Measurements from ENCODE around the gene IFITM1.
A peak's percentile ranks its signal among the peaks of the same experiment; 100 is the strongest.
"Not testable (repeated sequence)": the region's sequence is repeated elsewhere in the genome, so short reads cannot be mapped to it uniquely, and the experiment has no call there.

IFITM1 gene

GRCh38 chr11:328012-328411 lies 14.2 kb downstream of the IFITM1 start:
- Histone ChIP-seq H3K27ac (ENCODE audit: low read length) (no peak overlapping the region), H3K4me3 (ENCODE audit: low read depth in 1 of 2, low read length in 2 of 2) (no peak overlapping the region), H3K27me3 (ENCODE audit: low read depth, low read length) (no peaks in the 10 kb centered on the region), H3K4me1 (ENCODE audit: control insufficient read depth in 1 of 2, insufficient read depth in 2 of 2, low read length in 2 of 2) (peaks cover 19 to 21% of the 10 kb centered on the region in 2 donors), H3K36me3 (ENCODE audit: control insufficient read depth in 1 of 2, insufficient read depth in 2 of 2, low read length in 2 of 2) (no peaks in the 10 kb centered on the region), H3K9me3 (ENCODE audit: control insufficient read depth in 1 of 2, low read length in 2 of 2) (no peaks in the 10 kb centered on the region)

- peaks cover 19 to 21% of the 10 kb centered on the region in 2 donors for H3K4me1 ChIP-seq (ENCODE audit: control insufficient read depth in 1 of 2, insufficient read depth in 2 of 2, low read length in 2 of 2)
- not testable (repeated sequence) for H3K36me3 ChIP-seq (ENCODE audit: control insufficient read depth in 1 of 2, insufficient read depth in 2 of 2, low read length in 2 of 2); H3K4me3 ChIP-seq (ENCODE audit: low read depth in 1 of 2, low read length in 2 of 2); H3K9me3 ChIP-seq (ENCODE audit: control insufficient read depth in 1 of 2, low read length in 2 of 2); H3K27me3 ChIP-seq (ENCODE audit: low read depth, low read length); H3K27ac ChIP-seq (ENCODE audit: low read length)
These were observed 14.8 kb downstream of the IFITM1 start for GRCh38 chr11:328516-329100.

DNA sequence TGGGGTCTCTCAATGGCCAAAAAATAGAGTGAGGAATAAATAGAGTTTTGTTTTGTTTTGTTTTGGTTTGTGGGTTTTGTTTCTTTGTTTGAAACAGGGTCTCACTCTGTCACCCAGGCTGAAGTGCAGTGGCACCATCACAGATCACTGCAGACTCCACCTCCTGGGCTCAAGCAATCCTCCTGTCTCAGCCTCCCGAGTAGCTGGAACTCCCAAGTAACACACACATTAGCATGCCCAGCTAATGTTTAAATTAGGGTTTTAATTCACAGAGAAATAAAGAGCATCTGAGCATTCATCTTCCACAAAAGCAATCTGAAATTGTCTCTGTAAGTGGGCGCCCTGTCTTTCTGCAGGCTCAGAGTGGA lies 16.0 kb downstream of the IFITM1 start:
- Histone ChIP-seq H3K4me3 (ENCODE audit: low read depth in 1 of 2, low read length in 2 of 2) (no peak overlapping the region), H3K36me3 (ENCODE audit: control insufficient read depth in 1 of 2, insufficient read depth in 2 of 2, low read length in 2 of 2) (no peaks in the 10 kb centered on the region), H3K9me3 (ENCODE audit: control insufficient read depth in 1 of 2, low read length in 2 of 2) (no peaks in the 10 kb centered on the region), H3K4me1 (ENCODE audit: control insufficient read depth in 1 of 2, insufficient read depth in 2 of 2, low read length in 2 of 2) (peaks cover 15 to 19% of the 10 kb centered on the region in 2 donors), H3K27ac (ENCODE audit: low read length) (no peak overlapping the region), H3K27me3 (ENCODE audit: low read depth, low read length) (no peaks in the 10 kb centered on the region)

DNA sequence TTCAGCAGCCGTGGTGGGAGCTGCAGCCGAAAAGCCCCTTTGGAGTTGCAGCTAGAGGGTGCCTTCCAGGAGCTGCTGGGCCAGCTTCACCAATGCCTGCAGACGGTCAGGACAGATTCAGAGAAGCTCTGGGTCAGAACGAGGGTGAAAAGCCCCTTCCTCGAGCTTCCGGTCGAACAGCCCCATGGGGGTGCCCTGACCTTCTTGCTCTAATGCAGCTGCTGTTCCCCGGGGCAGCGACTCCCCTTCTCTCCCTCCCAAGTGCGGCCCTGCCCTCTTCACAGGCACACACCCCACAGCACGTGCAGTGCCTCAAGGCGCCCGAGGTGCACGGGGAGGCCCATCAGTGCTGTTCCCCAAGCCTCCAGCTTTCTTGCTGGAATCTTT lies 16.5 kb downstream of the IFITM1 start:
- Histone ChIP-seq H3K4me3 (ENCODE audit: low read depth in 1 of 2, low read length in 2 of 2) (no peak overlapping the region), H3K27ac (ENCODE audit: low read length) (no peak overlapping the region), H3K36me3 (ENCODE audit: control insufficient read depth in 1 of 2, insufficient read depth in 2 of 2, low read length in 2 of 2) (no peaks in the 10 kb centered on the region), H3K4me1 (ENCODE audit: control insufficient read depth in 1 of 2, insufficient read depth in 2 of 2, low read length in 2 of 2) (peaks cover 15 to 19% of the 10 kb centered on the region in 2 donors), H3K9me3 (ENCODE audit: control insufficient read depth in 1 of 2, low read length in 2 of 2) (no peaks in the 10 kb centered on the region), H3K27me3 (ENCODE audit: low read depth, low read length) (no peaks in the 10 kb centered on the region)

GRCh38 chr11:330694-331357 lies 17.0 kb downstream of the IFITM1 start:
- Histone ChIP-seq H3K36me3 (ENCODE audit: control insufficient read depth in 1 of 2, insufficient read depth in 2 of 2, low read length in 2 of 2) (no peaks in the 10 kb centered on the region), H3K27ac (ENCODE audit: low read length) (no peak overlapping the region), H3K4me1 (ENCODE audit: control insufficient read depth in 1 of 2, insufficient read depth in 2 of 2, low read length in 2 of 2) (peaks cover 17% of the 10 kb centered on the region in 2 donors), H3K4me3 (ENCODE audit: low read depth in 1 of 2, low read length in 2 of 2) (no peak overlapping the region), H3K27me3 (ENCODE audit: low read depth, low read length) (no peaks in the 10 kb centered on the region), H3K9me3 (ENCODE audit: control insufficient read depth in 1 of 2, low read length in 2 of 2) (no peaks in the 10 kb centered on the region)

DNA sequence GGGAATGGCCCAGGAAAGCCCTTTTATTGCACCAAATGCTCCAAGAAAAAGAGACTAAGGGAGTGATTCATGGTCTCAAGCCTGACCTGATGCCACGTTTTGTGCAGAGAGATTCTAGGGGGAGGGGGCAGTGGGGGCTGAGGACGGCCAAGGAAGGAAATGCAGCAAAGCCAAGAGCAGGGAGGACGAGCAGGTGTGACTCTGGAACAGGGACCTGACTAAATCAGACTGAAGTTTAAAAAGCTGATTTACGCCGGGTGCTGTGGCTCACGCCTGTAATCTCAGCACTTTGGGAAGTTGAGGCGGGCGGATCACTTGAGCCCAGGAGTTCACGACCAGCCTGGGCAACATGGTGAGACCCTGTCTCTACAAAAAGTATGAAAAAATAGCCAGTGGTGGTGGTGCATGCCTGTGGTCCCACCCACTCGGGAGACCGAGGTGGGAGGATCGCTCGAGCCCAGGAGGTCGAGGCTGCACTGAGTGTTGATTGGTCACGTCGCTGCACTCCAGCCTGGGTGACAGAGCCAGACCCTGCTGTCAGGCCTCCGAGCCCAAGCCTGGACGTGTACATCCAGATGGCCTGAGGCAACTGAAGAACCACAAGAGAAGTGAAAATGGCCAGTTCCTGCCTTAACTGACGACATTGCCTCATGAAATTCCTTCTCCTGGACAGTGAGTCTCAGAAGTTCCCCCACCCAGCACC lies 17.7 kb downstream of the IFITM1 start:
- Histone ChIP-seq H3K9me3 (ENCODE audit: control insufficient read depth in 1 of 2, low read length in 2 of 2) (no peaks in the 10 kb centered on the region), H3K4me3 (ENCODE audit: low read depth in 1 of 2, low read length in 2 of 2) (no peak overlapping the region), H3K36me3 (ENCODE audit: control insufficient read depth in 1 of 2, insufficient read depth in 2 of 2, low read length in 2 of 2) (no peaks in the 10 kb centered on the region), H3K27me3 (ENCODE audit: low read depth, low read length) (no peaks in the 10 kb centered on the region), H3K27ac (ENCODE audit: low read length) (no peak overlapping the region), H3K4me1 (ENCODE audit: control insufficient read depth in 1 of 2, insufficient read depth in 2 of 2, low read length in 2 of 2) (peaks cover 16 to 21% of the 10 kb centered on the region in 2 donors)

GRCh38 chr11:332651-333480 lies 19.0 kb downstream of the IFITM1 start:
- Histone ChIP-seq H3K27ac (ENCODE audit: low read length) (no peak overlapping the region), H3K27me3 (ENCODE audit: low read depth, low read length) (no peaks in the 10 kb centered on the region), H3K4me3 (ENCODE audit: low read depth in 1 of 2, low read length in 2 of 2) (no peak overlapping the region), H3K4me1 (ENCODE audit: control insufficient read depth in 1 of 2, insufficient read depth in 2 of 2, low read length in 2 of 2) (peaks cover 8 to 16% of the 10 kb centered on the region in 2 donors), H3K36me3 (ENCODE audit: control insufficient read depth in 1 of 2, insufficient read depth in 2 of 2, low read length in 2 of 2) (no peaks in the 10 kb centered on the region), H3K9me3 (ENCODE audit: control insufficient read depth in 1 of 2, low read length in 2 of 2) (no peaks in the 10 kb centered on the region)

- not testable (repeated sequence) for H3K4me3 ChIP-seq (ENCODE audit: low read depth in 1 of 2, low read length in 2 of 2); H3K27me3 ChIP-seq (ENCODE audit: low read depth, low read length); H3K27ac ChIP-seq (ENCODE audit: low read length)
These were observed 19.9 kb downstream of the IFITM1 start for GRCh38 chr11:333616-334263.

GRCh38 chr11:334264-334994 lies 20.6 kb downstream of the IFITM1 start:
- H3K4me3 ChIP-seq (ENCODE audit: low read depth in 1 of 2, low read length in 2 of 2), result no peak overlapping the region
- H3K27ac ChIP-seq (ENCODE audit: low read length), result no peak overlapping the region
- peaks cover 8 to 16% of the 10 kb centered on the region in 2 donors for H3K4me1 ChIP-seq (ENCODE audit: control insufficient read depth in 1 of 2, insufficient read depth in 2 of 2, low read length in 2 of 2)
- H3K27me3 ChIP-seq (ENCODE audit: low read depth, low read length), result no peaks in the 10 kb centered on the region
- no peaks in the 10 kb centered on the region for H3K36me3 ChIP-seq (ENCODE audit: control insufficient read depth in 1 of 2, insufficient read depth in 2 of 2, low read length in 2 of 2)
- H3K9me3 ChIP-seq (ENCODE audit: control insufficient read depth in 1 of 2, low read length in 2 of 2), result no peaks in the 10 kb centered on the region

More at GRCh38 chr11:333616-334263, 19.9 kb downstream of the IFITM1 start:
- not testable (repeated sequence) for H3K36me3 ChIP-seq (ENCODE audit: control insufficient read depth in 1 of 2, insufficient read depth in 2 of 2, low read length in 2 of 2); H3K9me3 ChIP-seq (ENCODE audit: control insufficient read depth in 1 of 2, low read length in 2 of 2)
- H3K4me1 ChIP-seq (ENCODE audit: control insufficient read depth in 1 of 2, insufficient read depth in 2 of 2, low read length in 2 of 2), result peaks cover 8 to 16% of the 10 kb centered on the region in 2 donors

DNA sequence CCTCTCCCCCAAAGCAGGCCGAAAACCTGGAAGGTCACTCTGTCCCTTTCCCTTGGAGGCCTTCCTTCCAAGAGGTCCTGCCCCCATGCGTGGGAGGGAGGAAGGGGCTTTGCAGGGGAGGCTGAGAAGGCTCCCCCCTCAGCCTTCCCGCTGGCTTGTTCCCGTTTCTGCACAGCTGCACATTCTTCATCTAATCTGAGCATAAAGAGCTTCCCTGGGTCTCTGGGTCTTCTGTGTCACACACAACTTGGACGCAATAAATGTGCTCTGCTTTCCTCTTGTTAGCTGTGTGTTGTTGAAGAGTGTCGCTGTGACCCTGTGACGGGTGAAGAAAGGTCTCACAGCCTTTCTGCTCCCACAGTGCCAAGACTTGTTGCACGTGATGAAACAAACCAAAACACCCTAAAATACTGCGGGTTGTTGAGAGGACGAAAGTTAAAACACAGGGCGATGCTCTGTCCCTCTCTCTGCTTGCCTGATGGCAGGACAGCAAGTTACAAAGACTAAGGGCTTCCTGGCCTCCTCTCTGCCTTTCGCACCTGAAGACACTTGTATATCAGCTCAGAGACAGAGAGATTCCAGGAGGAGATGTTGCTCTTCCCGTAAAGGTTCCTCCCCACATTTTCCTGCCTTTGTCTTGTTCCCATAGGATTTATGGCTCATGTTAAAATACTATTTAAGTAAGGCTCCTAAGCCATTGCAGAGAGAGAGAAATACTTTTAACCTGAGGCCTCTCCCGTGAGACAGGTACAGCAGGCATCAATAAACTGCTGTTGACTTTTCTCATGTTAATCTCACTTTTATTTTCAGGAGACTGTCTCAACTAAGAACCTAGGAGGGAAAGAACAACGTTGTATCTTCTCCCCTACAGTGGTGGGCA lies 22.2 kb downstream of the IFITM1 start:
- Histone ChIP-seq H3K27ac (ENCODE audit: low read length) (peak overlapping the region; percentile 69), H3K9me3 (ENCODE audit: control insufficient read depth in 1 of 2, low read length in 2 of 2) (no peaks in the 10 kb centered on the region), H3K36me3 (ENCODE audit: control insufficient read depth in 1 of 2, insufficient read depth in 2 of 2, low read length in 2 of 2) (no peaks in the 10 kb centered on the region), H3K4me1 (ENCODE audit: control insufficient read depth in 1 of 2, insufficient read depth in 2 of 2, low read length in 2 of 2) (peaks cover 8 to 16% of the 10 kb centered on the region in 2 donors), H3K27me3 (ENCODE audit: low read depth, low read length) (no peaks in the 10 kb centered on the region), H3K4me3 (ENCODE audit: low read depth in 1 of 2, low read length in 2 of 2) (no peak overlapping the region)

Data from muscle layer of duodenum (tissue), 2 donors.